ENCODE measurements around the gene CRADD.

CRADD gene

GRCh38 chr12:93819050-93819491 lies 141.9 kb downstream of the CRADD start:
- no peak for DNase-seq

- no peak for DNase-seq
These were observed 146.6 kb downstream of the CRADD start for GRCh38 chr12:93823616-93824391.

- no peak for DNase-seq
These were observed 147.6 kb downstream of the CRADD start for GRCh38 chr12:93824514-93825500.

- DNase-seq = no peak
These were observed 148.3 kb downstream of the CRADD start for GRCh38 chr12:93825501-93825888.

GRCh38 chr12:93825931-93826555 lies 148.9 kb downstream of the CRADD start:
- no peak for DNase-seq

- no peak for DNase-seq
These were observed 150.0 kb downstream of the CRADD start for GRCh38 chr12:93827179-93827578.

GRCh38 chr12:93827669-93828068 lies 150.5 kb downstream of the CRADD start:
- no peak for DNase-seq

- DNase-seq = no peak
These were observed 151.8 kb downstream of the CRADD start for GRCh38 chr12:93829016-93829415.

- DNase-seq = no peak
These were observed 154.2 kb downstream of the CRADD start for GRCh38 chr12:93831374-93831773.

GRCh38 chr12:93832131-93832530 lies 155.0 kb downstream of the CRADD start:
- DNase-seq = no peak

- DNase-seq = no peak
These were observed 156.8 kb downstream of the CRADD start for GRCh38 chr12:93833946-93834345.

- DNase-seq = no peak
These were observed 159.6 kb downstream of the CRADD start for GRCh38 chr12:93836620-93837260.

- no peak for DNase-seq
These were observed 161.0 kb downstream of the CRADD start for GRCh38 chr12:93838193-93838592.

- no peak for DNase-seq
These were observed 161.9 kb downstream of the CRADD start for GRCh38 chr12:93839064-93839463.

GRCh38 chr12:93841671-93842070 lies 164.5 kb downstream of the CRADD start:
- DNase-seq = no peak

- no peak for DNase-seq
These were observed 167.1 kb downstream of the CRADD start for GRCh38 chr12:93844164-93844784.

GRCh38 chr12:93846936-93847516 lies 169.9 kb downstream of the CRADD start:
- DNase-seq = no peak

GRCh38 chr12:93847517-93848474 lies 170.6 kb downstream of the CRADD start:
- DNase-seq = no peak

- DNase-seq = no peak
These were observed 171.4 kb downstream of the CRADD start for GRCh38 chr12:93848523-93849101.

GRCh38 chr12:93849946-93850345 lies 172.8 kb downstream of the CRADD start:
- no peak for DNase-seq
